ENCODE results near the gene UGT1A9.
"Not testable (repeated sequence)": the region's sequence is repeated elsewhere in the genome, so short reads cannot be mapped to it uniquely, and the experiment has no call there.

GRCh38 chr2:233745838-233746237 lies 74.1 kb downstream of the UGT1A9 start:
- TF ChIP-seq CTCF, EP300, POLR2AphosphoS5 (IDR thresholded peaks at IDR 0.05): not testable (repeated sequence)
